Fibroblast of lung (primary cell): Measurements from ENCODE around the gene TWF2. TPM values are rescaled to one million over a fixed set of nuclear protein-coding genes. Genes with fewer than 3 reads are reported as not detected.
A peak's percentile ranks its signal among the peaks of the same experiment; 100 is the strongest.

Experiments used
- DNase-seq, 2 donors: peaks; one replicate each; pipeline versions ENCODE4 v3.0.0 to v3.0.0-alpha.2; 2010; ENCODE audit warnings: low read depth in 2 of 2
- H2AFZ ChIP-seq: 2 replicates; pipeline ENCODE4 v1.5.1; 2012; ENCODE audit warnings: low read length, control low read depth, inconsistent platforms
- H3K27ac ChIP-seq: 2 replicates; pipeline ENCODE4 v1.5.1; 2011; ENCODE audit warnings: low read length, control low read depth; ENCODE audit not compliant: insufficient read depth
- H3K27me3 ChIP-seq: 2 replicates; pipeline ENCODE4 v1.5.1; 2011; ENCODE audit warnings: mild to moderate bottlenecking, low read length; ENCODE audit not compliant: control insufficient read depth, insufficient read depth
- H3K36me3 ChIP-seq: 2 replicates; pipeline ENCODE4 v1.5.1; 2011; ENCODE audit warnings: low read length; ENCODE audit not compliant: control insufficient read depth, insufficient read depth
- H3K4me1 ChIP-seq: 2 replicates; pipeline ENCODE4 v1.5.1; 2011; ENCODE audit warnings: low read length; ENCODE audit not compliant: control insufficient read depth, insufficient read depth; ENCODE audit errors: extremely low read depth
- H3K4me2 ChIP-seq: 2 replicates; pipeline ENCODE4 v1.5.1; 2011; ENCODE audit warnings: low read length, control low read depth; ENCODE audit not compliant: insufficient read depth; ENCODE audit errors: extremely low read depth
- H3K4me3 ChIP-seq, 4 experiments: fragments of 200-600 bp in 1 of 4; sonication (generic) in 1 of 4; replicated peaks in 1 of 4; 2 replicates each; pipeline ENCODE4 v1.5.1; 2011 to 2016; ENCODE audit warnings: low read length in 4 of 4, low read depth in 3 of 4, mild to moderate bottlenecking in 3 of 4, control low read depth in 2 of 4, inconsistent platforms in 1 of 4, mixed read lengths in 1 of 4; ENCODE audit not compliant: insufficient read depth in 1 of 4; ENCODE audit errors: control extremely low read depth in 1 of 4
- H3K79me2 ChIP-seq: 2 replicates; pipeline ENCODE4 v1.5.1; 2012; ENCODE audit warnings: mild to moderate bottlenecking, low read length, inconsistent platforms; ENCODE audit not compliant: control insufficient read depth, insufficient read depth
- H3K9ac ChIP-seq: 2 replicates; pipeline ENCODE4 v1.5.1; 2011; ENCODE audit warnings: mild to moderate bottlenecking, low read length, control low read depth; ENCODE audit not compliant: insufficient read depth
- H3K9me3 ChIP-seq: 2 replicates; pipeline ENCODE4 v1.5.1; 2012; ENCODE audit warnings: low read depth, low read length; ENCODE audit not compliant: control insufficient read depth, insufficient read depth
- H4K20me1 ChIP-seq: 2 replicates; pipeline ENCODE4 v1.5.1; 2011; ENCODE audit warnings: low read length; ENCODE audit not compliant: control insufficient read depth, insufficient read depth; ENCODE audit errors: extremely low read depth
- EZH2 ChIP-seq: IDR thresholded peaks from 2 replicates; pipeline ENCODE4 v1.5.1; 2012; ENCODE audit warnings: low read length, control low read depth, mild to moderate bottlenecking; ENCODE audit errors: missing control alignments
- polyA plus RNA-seq, 2 donors: library from polyadenylated mRNA; depleted of rRNA in 1 of 2; stranded (reverse) in 1 of 2; unstranded in 1 of 2; fragments of >200 nt; gene quantifications; 2 replicates each; pipeline ENCODE4 v1.2.1, GENCODE V29; 2011 to 2012; ENCODE audit warnings: missing spikeins in 1 of 2
- total RNA-seq: library from RNA; depleted of rRNA; stranded (reverse); fragments of >200 nt; gene quantifications from 2 replicates; pipeline ENCODE4 v1.2.1, GENCODE V29; 2014
- TF ChIP-seq, protein P1 (sequence below), 2 donors: IDR thresholded peaks in 1 of 2; conservative IDR thresholded peaks in 1 of 2; 1 replicate in 1 of 2; 2 replicates in 1 of 2; pipeline ENCODE4 v1.5.1; 2011 to 2012; ENCODE audit warnings: low read length in 2 of 2, control low read depth in 1 of 2, inconsistent platforms in 1 of 2, low read depth in 1 of 2, mild to moderate bottlenecking in 1 of 2

The TWF2 gene
- total and polyA plus RNA-seq, 2 donors (not counting 1 experiment from before 2014, with no cell fraction given) = 67.2 to 69.9 TPM

- H3K36me3 ChIP-seq = peaks cover 20% of the 10 kb centered on the region
- no peak overlapping the region for H3K4me3 ChIP-seq
- no peak for TF ChIP-seq EZH2
- TF ChIP-seq, protein P1, sequence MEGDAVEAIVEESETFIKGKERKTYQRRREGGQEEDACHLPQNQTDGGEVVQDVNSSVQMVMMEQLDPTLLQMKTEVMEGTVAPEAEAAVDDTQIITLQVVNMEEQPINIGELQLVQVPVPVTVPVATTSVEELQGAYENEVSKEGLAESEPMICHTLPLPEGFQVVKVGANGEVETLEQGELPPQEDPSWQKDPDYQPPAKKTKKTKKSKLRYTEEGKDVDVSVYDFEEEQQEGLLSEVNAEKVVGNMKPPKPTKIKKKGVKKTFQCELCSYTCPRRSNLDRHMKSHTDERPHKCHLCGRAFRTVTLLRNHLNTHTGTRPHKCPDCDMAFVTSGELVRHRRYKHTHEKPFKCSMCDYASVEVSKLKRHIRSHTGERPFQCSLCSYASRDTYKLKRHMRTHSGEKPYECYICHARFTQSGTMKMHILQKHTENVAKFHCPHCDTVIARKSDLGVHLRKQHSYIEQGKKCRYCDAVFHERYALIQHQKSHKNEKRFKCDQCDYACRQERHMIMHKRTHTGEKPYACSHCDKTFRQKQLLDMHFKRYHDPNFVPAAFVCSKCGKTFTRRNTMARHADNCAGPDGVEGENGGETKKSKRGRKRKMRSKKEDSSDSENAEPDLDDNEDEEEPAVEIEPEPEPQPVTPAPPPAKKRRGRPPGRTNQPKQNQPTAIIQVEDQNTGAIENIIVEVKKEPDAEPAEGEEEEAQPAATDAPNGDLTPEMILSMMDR (conservative IDR thresholded peaks at IDR 0.05 in 1 of 2, IDR thresholded peaks at IDR 0.05 in 1 of 2; ENCODE audit: low read depth in 1 of 2, low read length in 2 of 2) = no peak
- no peaks in the 10 kb centered on the region for H3K27me3 ChIP-seq
- no peak overlapping the region for H3K9ac ChIP-seq
- DNase-seq = no peak
- no peak overlapping the region for H3K4me2 ChIP-seq
- H3K4me1 ChIP-seq = peaks cover 2% of the 10 kb centered on the region
- H4K20me1 ChIP-seq = no peaks in the 10 kb centered on the region
- no peak overlapping the region for H3K27ac ChIP-seq
- no peaks in the 10 kb centered on the region for H3K9me3 ChIP-seq
- H3K79me2 ChIP-seq = no peaks in the 10 kb centered on the region
- no peak overlapping the region for H2AFZ ChIP-seq
Observed at GRCh38 chr3:52250122-52250521, 11.2 kb upstream of the TWF2 start.

GRCh38 chr3:52249683-52250082 is 10.7 kb upstream of the TWF2 start:
- Histone ChIP-seq H3K9me3 (no peaks in the 10 kb centered on the region), H3K9ac (no peak overlapping the region), H3K4me2 (no peak overlapping the region), H2AFZ (no peak overlapping the region), H4K20me1 (no peaks in the 10 kb centered on the region), H3K4me3 (no peak overlapping the region), H3K36me3 (peaks cover 20% of the 10 kb centered on the region), H3K27me3 (no peaks in the 10 kb centered on the region), H3K79me2 (no peaks in the 10 kb centered on the region), H3K4me1 (peaks cover 2% of the 10 kb centered on the region), H3K27ac (no peak overlapping the region)
- no peak for TF ChIP-seq EZH2
- TF ChIP-seq, protein P1 (conservative IDR thresholded peaks at IDR 0.05 in 1 of 2, IDR thresholded peaks at IDR 0.05 in 1 of 2; ENCODE audit: low read depth in 1 of 2, low read length in 2 of 2) = no peak
- no peak for DNase-seq

DNA sequence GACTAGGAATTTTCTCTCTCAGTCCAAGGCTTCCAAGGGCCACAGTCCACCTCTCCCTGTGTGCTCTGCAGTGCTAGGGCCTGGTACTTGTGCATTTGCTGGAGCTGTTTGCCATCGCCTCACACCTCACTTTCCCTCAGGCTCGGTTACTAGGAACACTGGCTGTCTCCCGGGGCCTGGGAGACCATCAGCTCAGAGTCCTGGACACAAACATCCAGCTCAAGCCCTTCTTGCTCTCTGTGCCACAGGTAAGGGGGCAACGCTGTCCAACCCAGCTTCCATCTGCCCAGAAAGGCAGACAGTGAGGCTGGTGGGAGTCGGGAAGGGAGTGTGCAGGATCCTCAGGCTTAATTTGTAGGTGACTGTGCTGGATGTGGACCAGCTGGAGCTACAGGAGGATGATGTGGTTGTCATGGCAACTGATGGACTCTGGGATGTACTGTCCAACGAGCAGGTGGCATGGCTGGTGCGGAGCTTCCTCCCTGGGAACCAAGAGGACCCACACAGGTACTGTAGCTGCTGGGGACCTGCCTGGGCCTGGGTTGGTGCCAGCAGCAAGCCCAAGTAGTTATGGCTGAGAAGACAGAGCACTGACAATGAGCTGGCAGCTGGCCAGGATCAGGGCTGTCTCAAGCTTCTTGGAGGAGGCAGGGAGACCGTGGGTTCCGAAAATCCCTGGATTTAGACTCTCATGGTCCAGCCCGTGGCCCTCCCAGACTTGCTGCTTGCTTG is 10.0 kb upstream of the TWF2 start:
- no peak overlapping the region for H3K9ac ChIP-seq
- H3K4me3 ChIP-seq = no peak overlapping the region
- H3K27me3 ChIP-seq = no peaks in the 10 kb centered on the region
- H4K20me1 ChIP-seq = no peaks in the 10 kb centered on the region
- peak; percentile 14 to 15 for DNase-seq
- no peaks in the 10 kb centered on the region for H3K9me3 ChIP-seq
- H3K4me2 ChIP-seq = no peak overlapping the region
- TF ChIP-seq, protein P1 (conservative IDR thresholded peaks at IDR 0.05 in 1 of 2, IDR thresholded peaks at IDR 0.05 in 1 of 2; ENCODE audit: low read depth in 1 of 2, low read length in 2 of 2) = no peak
- TF ChIP-seq EZH2 = no peak
- H3K36me3 ChIP-seq = peaks cover 19% of the 10 kb centered on the region
- H3K4me1 ChIP-seq = peaks cover 2% of the 10 kb centered on the region
- H3K79me2 ChIP-seq = no peaks in the 10 kb centered on the region
- no peak overlapping the region for H2AFZ ChIP-seq
- H3K27ac ChIP-seq = no peak overlapping the region
